Raji (cell line): ENCODE measurements around the gene LIN54.

Source experiments
- POLR2A ChIP-seq: IDR thresholded peaks from 2 replicates; pipeline ENCODE4 v1.6.1; 2011; ENCODE audit warnings: low read depth, low read length, control low read depth; ENCODE audit not compliant: insufficient read depth

LIN54 gene

DNA sequence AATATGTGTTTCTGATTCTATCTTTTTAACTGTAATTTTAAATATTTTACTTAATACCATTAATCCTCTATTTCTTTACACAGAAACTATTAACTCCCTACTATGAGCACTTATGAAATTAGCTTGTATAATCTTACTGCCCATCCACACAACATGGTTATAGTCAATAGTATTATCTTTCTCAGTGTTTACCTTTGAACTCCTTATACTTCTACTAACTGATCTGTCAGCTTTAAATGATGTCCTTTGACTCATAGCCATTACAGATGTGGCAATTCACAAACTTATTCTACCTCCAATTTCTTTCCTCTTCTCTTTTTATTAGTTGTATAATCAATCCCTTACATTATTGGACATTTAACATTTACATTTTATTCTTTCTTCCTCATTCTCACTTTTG lies 125.2 kb downstream of the LIN54 start:
- no peak for TF ChIP-seq POLR2A
